Kidney epithelial cell (primary cell): ENCODE results near the gene ANAPC2. TPM values are rescaled to one million over a fixed set of nuclear protein-coding genes. Genes with fewer than 3 reads are reported as not detected.

Experiments
- DNase-seq: peaks from one replicate; pipeline ENCODE4 v3.0.0-alpha.2; 2010; ENCODE audit warnings: low read depth
- H3K27me3 ChIP-seq: 2 replicates; pipeline ENCODE4 v1.6.0; 2011; ENCODE audit warnings: low read length; ENCODE audit not compliant: control insufficient read depth, insufficient read depth
- H3K36me3 ChIP-seq: 2 replicates; pipeline ENCODE4 v1.5.1; 2011; ENCODE audit warnings: low read length; ENCODE audit not compliant: control insufficient read depth, insufficient read depth
- H3K4me3 ChIP-seq: 2 replicates; pipeline ENCODE4 v1.5.1; 2011; ENCODE audit warnings: low read depth, mild to moderate bottlenecking, control low read depth, low read length
- CTCF ChIP-seq: IDR thresholded peaks from 2 replicates; pipeline ENCODE4 v1.5.1; 2011; ENCODE audit warnings: mild to moderate bottlenecking, moderate library complexity, low read length, control low read depth, inconsistent platforms; ENCODE audit not compliant: insufficient read depth, poor library complexity, severe bottlenecking
- total RNA-seq: library from RNA; depleted of rRNA; stranded (reverse); fragments of >200 nt; gene quantifications from 2 replicates; pipeline ENCODE4 v1.2.3, GENCODE V29; 2015

ANAPC2 gene
- total RNA-seq, 1 donor from 2014 or later, result 18.8 TPM

DNA sequence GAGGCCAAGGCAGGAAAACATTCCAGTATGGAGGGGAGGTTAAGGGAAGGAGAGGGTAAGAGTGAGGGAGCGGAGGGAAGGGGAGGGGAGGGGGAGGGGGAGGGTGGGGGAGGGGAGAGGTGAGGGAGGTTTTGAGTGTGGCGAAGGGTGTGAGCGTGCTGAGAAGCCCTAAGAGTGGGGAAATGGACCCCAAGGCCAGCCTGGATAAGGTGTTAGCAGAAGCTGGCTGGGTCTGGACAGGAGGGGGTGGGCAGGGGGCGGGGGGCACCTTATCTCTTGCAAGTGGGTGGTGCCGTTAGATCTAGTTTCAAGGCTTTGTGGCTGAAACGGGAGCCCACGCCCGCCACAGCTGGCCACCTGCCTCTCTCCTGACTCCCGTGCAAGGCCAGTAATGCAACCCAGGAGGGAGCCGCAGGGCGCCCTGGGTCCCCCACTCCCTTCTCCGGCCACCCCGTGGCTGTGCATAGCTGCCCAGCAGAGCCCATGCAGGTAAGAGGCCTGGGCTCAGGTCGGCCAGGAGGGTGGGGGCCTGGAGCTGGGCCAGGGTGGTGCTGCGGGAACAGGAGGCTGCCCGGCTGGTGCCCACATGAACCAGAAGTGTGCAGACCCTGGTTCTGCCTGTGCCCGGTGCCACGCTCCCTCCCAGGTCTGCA is 39.6 kb upstream of the ANAPC2 start:
- Histone ChIP-seq H3K27me3 (peaks cover 35% of the 10 kb centered on the region), H3K36me3 (no peaks in the 10 kb centered on the region), H3K4me3 (no peak overlapping the region)
- no peak for DNase-seq
- no peak for TF ChIP-seq CTCF

DNA sequence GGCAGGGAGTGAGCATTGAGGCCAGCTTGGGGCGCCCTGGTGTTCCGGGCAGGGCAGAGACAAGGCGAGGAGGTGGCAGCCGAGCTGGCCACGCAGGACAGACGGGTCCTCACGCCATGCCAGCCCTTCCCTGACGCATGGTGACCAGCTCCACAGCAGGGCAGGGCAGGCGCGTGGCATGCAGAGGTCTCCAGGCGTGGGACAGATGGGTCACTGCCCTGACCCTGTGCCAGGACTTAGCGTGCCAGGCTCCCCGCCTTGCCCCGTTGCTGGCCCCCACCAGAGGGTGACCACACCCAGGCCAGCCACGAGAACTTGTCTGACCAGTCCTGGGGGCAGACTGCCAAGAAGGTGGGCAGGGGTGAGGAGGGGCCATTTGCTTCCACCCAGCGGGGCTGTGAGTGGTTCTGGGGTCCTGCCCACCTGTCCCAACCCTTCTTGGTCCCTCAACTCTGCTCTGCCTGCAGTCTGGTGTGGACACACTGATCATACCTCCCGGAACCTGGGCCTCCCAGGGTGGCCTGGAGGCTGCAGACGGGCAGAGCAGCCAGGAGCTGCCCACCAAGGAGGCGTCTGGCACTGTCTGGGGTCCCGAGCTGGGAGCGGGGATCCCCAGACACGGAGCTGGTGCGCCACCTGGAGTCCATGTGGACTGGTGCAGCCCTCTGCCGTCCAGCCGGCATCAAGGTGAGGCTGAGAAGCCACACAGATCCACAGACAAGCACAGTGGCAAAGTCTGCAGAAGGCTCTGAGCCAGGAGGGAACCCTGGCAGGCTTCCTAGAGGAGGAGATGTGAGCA is 38.9 kb upstream of the ANAPC2 start, which contains the start of gene RNF224:
Gene RNF224 (plus strand): TSS at position 449 of the 799 bp plus-strand sequence. CDS start 834 bp downstream, outside the sequence.
- Histone ChIP-seq H3K4me3 (no peak within 1 kb of the TSS), H3K27me3 (peaks cover 27% of the 10 kb centered on the region), H3K36me3 (no peaks in the 10 kb centered on the region)
- no peak for DNase-seq
- peak; percentile 91 for TF ChIP-seq CTCF

- no peak for TF ChIP-seq CTCF
- peaks cover 24% of the 10 kb centered on the region for H3K27me3 ChIP-seq
- H3K36me3 ChIP-seq, result no peaks in the 10 kb centered on the region
- no peak for DNase-seq
- no peak overlapping the region for H3K4me3 ChIP-seq
Measured at GRCh38 chr9:137226338-137227053, 38.1 kb upstream of the ANAPC2 start.

- Histone ChIP-seq H3K36me3 (no peaks in the 10 kb centered on the region), H3K27me3 (peaks cover 21% of the 10 kb centered on the region), H3K4me3 (no peak overlapping the region)
- no peak for TF ChIP-seq CTCF
- no peak for DNase-seq
Measured at GRCh38 chr9:137225699-137226331, 37.5 kb upstream of the ANAPC2 start.

DNA sequence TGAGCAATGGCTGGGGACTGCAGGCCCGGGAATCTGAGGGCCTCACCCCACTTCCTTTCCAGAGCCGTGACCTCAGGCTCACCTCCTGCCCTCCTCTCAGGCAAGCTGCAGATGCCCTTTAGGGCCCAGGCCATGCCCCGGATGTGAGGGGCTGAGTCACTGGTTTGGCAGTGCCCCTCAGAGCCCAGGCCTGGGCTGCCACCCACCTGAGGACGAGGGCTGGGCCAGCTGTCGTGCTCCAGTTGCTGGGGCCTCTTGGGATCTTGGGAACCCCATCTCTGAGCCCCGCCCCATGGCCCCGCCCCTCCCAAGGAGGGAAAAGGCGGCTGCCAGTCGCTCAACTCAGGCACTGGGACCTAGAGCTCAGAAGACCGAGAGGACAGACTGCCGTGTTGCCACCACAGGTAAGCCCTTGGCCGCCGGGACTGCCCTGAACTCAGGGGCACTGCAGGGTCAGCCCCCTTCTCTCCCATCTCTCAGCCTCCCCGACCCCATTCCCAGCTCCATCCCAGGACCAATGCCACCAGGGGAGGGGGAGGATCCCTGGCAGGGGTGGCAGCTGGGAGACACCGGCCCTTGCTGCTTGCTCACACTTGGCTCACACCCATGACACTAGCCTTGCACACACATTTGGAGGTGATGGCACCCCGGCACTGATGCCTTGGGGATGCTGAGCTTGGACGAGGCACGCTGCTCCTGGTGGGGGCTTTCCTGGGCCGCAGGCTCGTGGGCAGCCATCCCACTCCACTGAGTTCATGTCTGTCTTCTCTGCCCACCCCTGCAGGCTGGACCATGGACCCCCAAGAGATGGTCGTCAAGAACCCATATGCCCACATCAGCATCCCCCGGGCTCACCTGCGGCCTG is 36.7 kb upstream of the ANAPC2 start, which contains the start of gene CYSRT1:
Gene CYSRT1 (plus strand): TSS at position 345 of the 865 bp plus-strand sequence. CDS start 448 bp downstream, at position 793.
- no peak for DNase-seq
- TF ChIP-seq CTCF, result no peak
- Histone ChIP-seq H3K36me3 (no peaks in the 10 kb centered on the region), H3K4me3 (peak within 1 kb of the TSS; percentile 83), H3K27me3 (peaks cover 19% of the 10 kb centered on the region)
